Transverse colon (tissue), 1 donor: Measurements from ENCODE around the gene SLC25A18.

ENCODE experiments used
- EP300 ChIP-seq: sonication (generic); formaldehyde crosslinking; IDR thresholded peaks from one replicate; pipeline ENCODE4 v1.6.1; 2017; ENCODE audit warnings: antibody characterized with exemption, low read depth
- POLR2A ChIP-seq: fragments of 450-650 bp; IDR thresholded peaks from one replicate; pipeline ENCODE4 v1.6.1; 2016; ENCODE audit warnings: antibody characterized with exemption, mild to moderate bottlenecking, moderate library complexity

- TF ChIP-seq EP300 (no peak), POLR2A (no peak)
Observed at GRCh38 chr22:17631076-17631565, 67.8 kb downstream of the SLC25A18 start.
